Osteocyte (in vitro differentiated cells): ENCODE results near the gene IL34. TPM values are rescaled to one million over a fixed set of nuclear protein-coding genes. Genes with fewer than 3 reads are reported as not detected.

Experiments
- DNase-seq: peaks from one replicate; pipeline ENCODE4 v3.0.0; 2021; ENCODE audit warnings: mixed read lengths; ENCODE audit not compliant: unreplicated experiment; ENCODE audit errors: extremely low spot score
- H3K27ac Mint-ChIP-seq: one replicate; pipeline ENCODE4 v1.8.0; 2021; ENCODE audit warnings: mild to moderate bottlenecking, mixed read lengths; ENCODE audit not compliant: unreplicated experiment
- H3K27me3 Mint-ChIP-seq: one replicate; pipeline ENCODE4 v1.8.0; 2021; ENCODE audit warnings: mixed read lengths; ENCODE audit not compliant: unreplicated experiment
- H3K36me3 Mint-ChIP-seq: one replicate; pipeline ENCODE4 v1.8.0; 2021; ENCODE audit warnings: mixed read lengths; ENCODE audit not compliant: unreplicated experiment
- H3K4me1 Mint-ChIP-seq: one replicate; pipeline ENCODE4 v1.8.0; 2021; ENCODE audit warnings: mixed read lengths; ENCODE audit not compliant: unreplicated experiment
- H3K4me3 Mint-ChIP-seq: one replicate; pipeline ENCODE4 v1.8.0; 2021; ENCODE audit warnings: mild to moderate bottlenecking, moderate library complexity, mixed read lengths; ENCODE audit not compliant: unreplicated experiment
- H3K9me3 Mint-ChIP-seq: one replicate; pipeline ENCODE4 v1.8.0; 2021; ENCODE audit warnings: mixed read lengths; ENCODE audit not compliant: unreplicated experiment
- total RNA-seq: library from RNA; stranded (reverse); gene quantifications from 2 replicates; pipeline ENCODE4 v1.2.1, GENCODE V29; 2021
- TF ChIP-seq, protein P1 (sequence below): fragments of 200-600 bp; sonication (generic); IDR thresholded peaks from 2 replicates; pipeline ENCODE4 v1.5.0; 2021; ENCODE audit warnings: antibody characterized with exemption, mild to moderate bottlenecking, moderate library complexity

Gene IL34
- total RNA-seq, 1 donor from 2014 or later: 12.7 TPM

DNA sequence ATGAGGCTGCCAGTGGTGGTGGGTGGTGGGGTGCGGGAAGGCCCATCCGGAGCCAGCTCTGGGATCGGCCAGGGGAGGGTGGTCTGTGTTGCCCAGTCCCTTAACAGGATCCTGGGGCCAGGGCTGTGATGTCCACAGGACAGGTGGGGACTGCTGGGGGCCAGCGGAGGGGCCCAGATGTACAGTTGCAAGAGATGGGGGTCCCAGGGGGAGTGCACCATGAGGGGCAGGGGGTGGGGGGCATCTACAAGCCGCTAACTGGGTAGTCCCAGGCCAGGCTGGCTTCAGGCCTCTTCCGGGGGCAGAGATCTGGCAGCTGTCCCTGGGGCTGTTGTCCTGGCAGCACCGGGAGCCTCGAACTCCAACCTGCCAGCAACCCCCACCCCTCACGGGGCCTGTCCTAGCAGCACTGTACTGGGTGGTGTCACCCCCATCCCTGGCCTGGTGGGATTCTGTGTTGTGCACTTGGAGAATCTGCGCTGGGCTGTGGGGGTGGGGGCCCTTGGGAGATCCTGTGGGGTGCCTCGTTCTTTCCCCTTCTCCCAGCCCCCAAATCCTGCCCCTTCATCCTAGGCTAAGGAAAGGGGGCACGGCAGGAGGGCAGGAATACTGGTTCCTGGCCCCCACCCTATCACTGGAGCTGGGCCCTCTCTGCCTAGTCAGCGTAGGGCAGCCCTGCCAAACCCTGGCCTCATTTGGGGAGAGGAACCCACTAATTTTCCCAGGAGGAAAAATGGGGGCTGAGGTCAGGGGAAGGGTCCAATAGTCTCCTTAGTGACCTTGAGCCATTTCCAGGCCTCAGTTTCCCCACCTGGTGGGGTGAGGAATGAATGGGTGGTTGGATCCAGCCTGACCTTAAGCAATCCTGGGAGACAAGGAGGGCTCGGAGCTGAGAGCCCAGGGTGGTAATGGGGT, 38.0 kb downstream of the IL34 start:
- peak overlapping the region; percentile 47 for H3K27ac Mint-ChIP-seq
- H3K36me3 Mint-ChIP-seq: no peaks in the 10 kb centered on the region
- peak overlapping the region; percentile 82 for H3K4me3 Mint-ChIP-seq
- DNase-seq: no peak
- TF ChIP-seq, protein P1, sequence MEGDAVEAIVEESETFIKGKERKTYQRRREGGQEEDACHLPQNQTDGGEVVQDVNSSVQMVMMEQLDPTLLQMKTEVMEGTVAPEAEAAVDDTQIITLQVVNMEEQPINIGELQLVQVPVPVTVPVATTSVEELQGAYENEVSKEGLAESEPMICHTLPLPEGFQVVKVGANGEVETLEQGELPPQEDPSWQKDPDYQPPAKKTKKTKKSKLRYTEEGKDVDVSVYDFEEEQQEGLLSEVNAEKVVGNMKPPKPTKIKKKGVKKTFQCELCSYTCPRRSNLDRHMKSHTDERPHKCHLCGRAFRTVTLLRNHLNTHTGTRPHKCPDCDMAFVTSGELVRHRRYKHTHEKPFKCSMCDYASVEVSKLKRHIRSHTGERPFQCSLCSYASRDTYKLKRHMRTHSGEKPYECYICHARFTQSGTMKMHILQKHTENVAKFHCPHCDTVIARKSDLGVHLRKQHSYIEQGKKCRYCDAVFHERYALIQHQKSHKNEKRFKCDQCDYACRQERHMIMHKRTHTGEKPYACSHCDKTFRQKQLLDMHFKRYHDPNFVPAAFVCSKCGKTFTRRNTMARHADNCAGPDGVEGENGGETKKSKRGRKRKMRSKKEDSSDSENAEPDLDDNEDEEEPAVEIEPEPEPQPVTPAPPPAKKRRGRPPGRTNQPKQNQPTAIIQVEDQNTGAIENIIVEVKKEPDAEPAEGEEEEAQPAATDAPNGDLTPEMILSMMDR: no peak
- H3K9me3 Mint-ChIP-seq: no peaks in the 10 kb centered on the region
- H3K27me3 Mint-ChIP-seq: no peaks in the 10 kb centered on the region
- peaks cover 62% of the 10 kb centered on the region for H3K4me1 Mint-ChIP-seq

DNA sequence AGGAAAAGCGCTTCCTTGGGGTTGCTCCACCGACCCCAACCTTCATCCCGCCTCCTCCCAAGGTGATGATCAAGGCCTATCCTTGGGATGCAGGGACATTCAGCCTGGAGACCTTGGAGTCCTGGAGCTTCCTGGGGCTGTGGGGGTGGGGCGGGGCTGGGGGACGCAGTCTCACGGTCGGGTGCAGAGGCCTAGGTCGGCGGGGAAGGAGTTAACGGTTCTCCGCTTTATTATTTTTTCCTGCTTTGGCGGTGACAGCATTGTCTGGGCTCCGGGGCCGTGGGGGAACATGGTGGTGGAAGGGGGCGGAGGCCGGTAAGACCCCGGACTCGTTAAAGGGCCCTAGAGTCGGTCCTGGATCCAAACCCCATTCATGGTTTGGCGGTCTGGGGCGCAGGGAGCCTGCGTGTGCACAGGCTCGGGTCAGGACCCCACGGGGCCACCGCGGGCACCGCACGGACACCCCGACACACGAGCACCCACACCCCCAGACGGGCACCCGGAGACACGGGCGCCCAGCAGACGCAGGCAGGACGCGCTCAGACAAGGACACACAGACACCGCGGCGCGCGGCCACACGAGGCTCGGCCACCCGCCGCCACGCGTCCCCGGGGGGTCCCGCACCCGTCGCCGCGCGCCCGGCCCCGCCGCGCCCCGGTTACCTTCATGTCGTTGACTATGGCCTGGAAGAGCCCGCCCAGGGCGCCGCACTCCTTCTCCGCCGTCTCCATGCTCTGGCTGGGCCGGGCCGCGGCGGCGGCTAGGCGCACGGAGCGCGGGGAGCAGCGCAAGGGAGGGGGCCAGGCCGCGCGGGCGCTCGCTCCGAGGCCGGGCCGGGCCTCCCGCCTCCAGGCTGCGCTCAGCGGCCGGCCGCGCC, 38.9 kb downstream of the IL34 start:
- peak overlapping the region; percentile 47 for H3K27ac Mint-ChIP-seq
- TF ChIP-seq, protein P1: no peak
- H3K9me3 Mint-ChIP-seq: no peaks in the 10 kb centered on the region
- no peaks in the 10 kb centered on the region for H3K27me3 Mint-ChIP-seq
- H3K4me1 Mint-ChIP-seq: peaks cover 68% of the 10 kb centered on the region
- DNase-seq: no peak
- H3K4me3 Mint-ChIP-seq: peak overlapping the region; percentile 82
- no peaks in the 10 kb centered on the region for H3K36me3 Mint-ChIP-seq

DNA sequence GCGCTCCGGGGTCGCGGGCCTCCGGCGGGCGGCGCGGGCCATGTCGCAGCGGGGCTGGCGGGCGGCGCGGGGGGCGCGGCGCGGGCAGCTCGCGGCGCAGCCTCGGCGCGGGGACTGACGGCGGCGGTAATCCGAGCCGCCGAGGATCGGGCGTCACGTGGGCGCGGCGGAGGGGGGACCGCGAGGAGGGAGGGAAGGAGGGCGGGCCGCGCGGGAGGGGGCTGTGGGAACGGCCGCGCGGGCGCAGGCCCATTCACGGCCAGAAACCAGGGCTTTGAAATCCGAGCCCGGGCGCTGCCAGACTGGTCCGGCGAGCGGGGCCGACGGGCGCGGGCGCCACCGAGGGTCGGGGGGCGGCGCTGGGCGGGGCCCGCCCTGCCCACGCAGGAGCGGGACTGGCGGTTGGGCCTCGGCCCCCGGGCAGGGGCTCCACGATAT, 39.6 kb downstream of the IL34 start, which contains the start of gene MTSS2:
Gene MTSS2 (minus strand): TSS at position 116 of the 438 bp plus-strand sequence. CDS start 262 bp downstream, outside the sequence.
- Mint-ChIP-seq H3K27me3 (no peaks in the 10 kb centered on the region), H3K4me1 (peaks cover 71% of the 10 kb centered on the region), H3K36me3 (no peaks in the 10 kb centered on the region), H3K9me3 (no peaks in the 10 kb centered on the region), H3K4me3 (peak within 1 kb of the TSS; percentile 82), H3K27ac (peak within 1 kb of the TSS; percentile 78)
- peak; percentile 95 for DNase-seq
- TF ChIP-seq, protein P1: no peak

DNA sequence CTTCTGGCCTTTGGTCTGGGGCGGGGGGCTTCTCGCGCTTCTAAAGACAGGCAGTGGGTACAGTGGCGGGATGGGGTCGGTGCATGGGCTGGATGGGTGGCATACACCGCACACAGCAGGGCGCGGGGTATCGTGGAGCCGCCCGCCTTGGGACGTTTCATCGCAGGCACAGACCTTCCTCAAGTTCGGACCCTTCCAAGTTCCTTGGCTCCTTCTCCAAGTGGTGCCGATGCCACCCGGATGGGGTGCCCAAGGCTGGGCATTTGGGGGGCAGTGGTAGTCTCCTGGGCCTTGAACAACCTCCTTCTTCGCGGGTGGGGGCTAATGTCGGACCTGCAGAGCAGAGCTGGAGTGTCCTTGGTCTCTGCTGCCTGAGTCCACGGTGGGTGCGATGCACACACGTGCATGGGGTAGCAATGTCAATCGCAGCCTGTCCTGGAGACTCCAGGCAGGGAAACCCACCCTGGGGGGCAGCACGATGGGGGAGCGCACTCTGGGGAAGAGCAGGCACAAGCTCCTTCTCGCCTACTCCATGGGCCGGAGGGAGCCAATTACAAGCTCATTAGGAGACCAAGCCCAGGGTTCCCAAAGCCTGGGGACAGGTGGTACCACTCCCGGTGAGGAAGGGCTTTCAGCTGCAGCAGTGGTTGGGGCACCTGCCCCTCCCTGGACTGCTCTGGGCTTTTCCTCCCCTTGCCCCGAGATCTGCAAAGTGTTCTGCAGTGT, 40.2 kb downstream of the IL34 start:
- no peak for DNase-seq
- H3K4me1 Mint-ChIP-seq: peaks cover 73% of the 10 kb centered on the region
- no peaks in the 10 kb centered on the region for H3K36me3 Mint-ChIP-seq
- TF ChIP-seq, protein P1: no peak
- no peaks in the 10 kb centered on the region for H3K9me3 Mint-ChIP-seq
- H3K4me3 Mint-ChIP-seq: peak overlapping the region; percentile 64
- no peaks in the 10 kb centered on the region for H3K27me3 Mint-ChIP-seq
- peak overlapping the region; percentile 78 for H3K27ac Mint-ChIP-seq
